ENCODE measurements around the gene DGKH.

The DGKH gene

GRCh38 chr13:42246541-42246940, 198.1 kb downstream of the DGKH start:
- no peak for DNase-seq

- DNase-seq: no peak
Measured at GRCh38 chr13:42247883-42248282, 199.4 kb downstream of the DGKH start.

- no peak for DNase-seq
Measured at GRCh38 chr13:42255886-42256285, 207.4 kb downstream of the DGKH start.

- no peak for DNase-seq
Measured at GRCh38 chr13:42258747-42259146, 210.3 kb downstream of the DGKH start.

GRCh38 chr13:42259515-42259914, 211.1 kb downstream of the DGKH start:
- DNase-seq: no peak

GRCh38 chr13:42260903-42261654, 212.6 kb downstream of the DGKH start:
- DNase-seq: no peak

GRCh38 chr13:42266473-42266872, 218.0 kb downstream of the DGKH start:
- DNase-seq: no peak

- DNase-seq: no peak
Measured at GRCh38 chr13:42270160-42270856, 221.9 kb downstream of the DGKH start.

- DNase-seq: no peak
Measured at GRCh38 chr13:42270857-42271215, 222.4 kb downstream of the DGKH start.

- DNase-seq: peak; percentile 97
Measured at GRCh38 chr13:42271337-42272114, 223.1 kb downstream of the DGKH start.

- DNase-seq: peak; percentile 58
Measured at GRCh38 chr13:42272115-42272803, 223.8 kb downstream of the DGKH start, which contains the start of gene AKAP11. Gene AKAP11 (plus strand): TSS chr13:42272152. CDS start chr13:42286349, 14,197 bp downstream.

GRCh38 chr13:42272804-42273175, 224.3 kb downstream of the DGKH start:
- no peak for DNase-seq

- DNase-seq: no peak
Measured at GRCh38 chr13:42274386-42275097, 226.1 kb downstream of the DGKH start.

- DNase-seq: no peak
Measured at GRCh38 chr13:42275098-42275471, 226.6 kb downstream of the DGKH start.

- DNase-seq: no peak
Measured at GRCh38 chr13:42275506-42275905, 227.1 kb downstream of the DGKH start.

GRCh38 chr13:42276683-42277082, 228.2 kb downstream of the DGKH start:
- no peak for DNase-seq

GRCh38 chr13:42277618-42278276, 229.3 kb downstream of the DGKH start:
- no peak for DNase-seq

- DNase-seq: no peak
Measured at GRCh38 chr13:42279080-42279479, 230.6 kb downstream of the DGKH start.

- no peak for DNase-seq
Measured at GRCh38 chr13:42279986-42280385, 231.5 kb downstream of the DGKH start.

GRCh38 chr13:42280537-42280936, 232.1 kb downstream of the DGKH start:
- no peak for DNase-seq

- DNase-seq: no peak
Measured at GRCh38 chr13:42283574-42283973, 235.1 kb downstream of the DGKH start.

- DNase-seq: no peak
Measured at GRCh38 chr13:42284068-42284467, 235.6 kb downstream of the DGKH start.
